ENCODE measurements around the gene ANAPC15.
A peak's percentile ranks its signal among the peaks of the same experiment; 100 is the strongest.

The ANAPC15 gene

GRCh38 chr11:72125956-72126355 is 13.5 kb upstream of the ANAPC15 start:
- no peak for DNase-seq (ENCODE audit: low read depth in 1 of 2, low spot score in 1 of 2)

GRCh38 chr11:72124046-72124445 is 11.6 kb upstream of the ANAPC15 start:
- no peak for DNase-seq (ENCODE audit: low read depth in 1 of 2, low spot score in 1 of 2)

GRCh38 chr11:72123117-72123653 is 10.7 kb upstream of the ANAPC15 start:
- no peak for DNase-seq (ENCODE audit: low read depth in 1 of 2, low spot score in 1 of 2)

- DNase-seq (ENCODE audit: low read depth in 1 of 2, low spot score in 1 of 2), result no peak
These were observed 10.1 kb upstream of the ANAPC15 start for GRCh38 chr11:72122607-72123006.

GRCh38 chr11:72120930-72121329 is 8.4 kb upstream of the ANAPC15 start:
- no peak for DNase-seq (ENCODE audit: low read depth in 1 of 2, low spot score in 1 of 2)

GRCh38 chr11:72119198-72119597 is 6.7 kb upstream of the ANAPC15 start:
- no peak for DNase-seq (ENCODE audit: low read depth in 1 of 2, low spot score in 1 of 2)

- no peak for DNase-seq (ENCODE audit: low read depth in 1 of 2, low spot score in 1 of 2)
These were observed 3.7 kb upstream of the ANAPC15 start for GRCh38 chr11:72116019-72116755.

GRCh38 chr11:72114570-72114969 is 2.1 kb upstream of the ANAPC15 start:
- no peak for DNase-seq (ENCODE audit: low read depth in 1 of 2, low spot score in 1 of 2)

- no peak for DNase-seq (ENCODE audit: low read depth in 1 of 2, low spot score in 1 of 2)
These were observed 698 bp upstream of the ANAPC15 start for GRCh38 chr11:72112978-72113808.

- DNase-seq (ENCODE audit: low read depth in 1 of 2, low spot score in 1 of 2), result no peak
These were observed 974 bp downstream of the ANAPC15 start for GRCh38 chr11:72111300-72112142.

GRCh38 chr11:72105888-72106287 is 6.6 kb downstream of the ANAPC15 start, which contains the start of gene TOMT:
Gene TOMT (plus strand): TSS chr11:72105924. CDS start chr11:72105952, 28 bp downstream.
- no peak for DNase-seq (ENCODE audit: low read depth in 1 of 2, low spot score in 1 of 2)

- DNase-seq (ENCODE audit: low read depth in 1 of 2, low spot score in 1 of 2), result no peak
These were observed 8.7 kb downstream of the ANAPC15 start for GRCh38 chr11:72103754-72104167.

GRCh38 chr11:72102946-72103753 is 9.3 kb downstream of the ANAPC15 start, which contains the start of gene LAMTOR1:
Gene LAMTOR1 (minus strand): TSS chr11:72103297. CDS start chr11:72103224, 73 bp downstream.
- peak; percentile 92 to 98 for DNase-seq (ENCODE audit: low read depth in 1 of 2, low spot score in 1 of 2)

GRCh38 chr11:72102631-72102945 is 9.9 kb downstream of the ANAPC15 start:
- no peak for DNase-seq (ENCODE audit: low read depth in 1 of 2, low spot score in 1 of 2)

- DNase-seq (ENCODE audit: low read depth in 1 of 2, low spot score in 1 of 2), result no peak
These were observed 10.3 kb downstream of the ANAPC15 start for GRCh38 chr11:72102162-72102561.

GRCh38 chr11:72100462-72100861 is 12.0 kb downstream of the ANAPC15 start:
- DNase-seq (ENCODE audit: low read depth in 1 of 2, low spot score in 1 of 2), result no peak

GRCh38 chr11:72100009-72100408 is 12.5 kb downstream of the ANAPC15 start:
- DNase-seq (ENCODE audit: low read depth in 1 of 2, low spot score in 1 of 2), result no peak

- no peak for DNase-seq (ENCODE audit: low read depth in 1 of 2, low spot score in 1 of 2)
These were observed 13.8 kb downstream of the ANAPC15 start for GRCh38 chr11:72098741-72099140.

GRCh38 chr11:72091292-72091691 is 21.2 kb downstream of the ANAPC15 start:
- DNase-seq (ENCODE audit: low read depth in 1 of 2, low spot score in 1 of 2), result peak; percentile 28 to 56

- no peak for DNase-seq (ENCODE audit: low read depth in 1 of 2, low spot score in 1 of 2)
These were observed 24.3 kb downstream of the ANAPC15 start for GRCh38 chr11:72088076-72088808.
